ENCODE results near the gene CD48. TPM values are rescaled to one million over a fixed set of nuclear protein-coding genes. Genes with fewer than 3 reads are reported as not detected.
A peak's percentile ranks its signal among the peaks of the same experiment; 100 is the strongest.

The CD48 gene
- total RNA-seq, 6 donors from 2014 or later = 9.4 to 32.1 (median 16.3) TPM

DNA sequence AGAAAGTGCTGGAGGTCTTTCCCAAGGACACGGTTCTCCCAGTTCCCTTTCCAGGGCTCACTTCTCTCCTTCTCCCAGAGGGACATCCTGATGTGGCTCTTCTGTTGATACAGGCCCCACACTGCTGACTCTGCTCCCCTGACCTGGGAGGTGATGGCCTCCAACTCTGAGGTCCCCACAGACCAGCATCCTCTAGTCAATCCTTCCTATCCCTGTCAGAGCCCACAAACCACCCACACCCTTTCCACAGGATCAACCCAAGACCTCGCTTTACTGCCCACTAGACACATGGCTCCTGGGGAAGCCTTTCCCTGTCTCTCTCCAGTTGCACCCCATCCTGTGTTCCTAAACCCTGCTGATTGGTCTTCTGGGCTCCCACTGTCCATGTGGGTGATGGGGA is 39.0 kb upstream of the CD48 start:
- no peak overlapping the region for H3K27ac ChIP-seq
- no peaks in the 10 kb centered on the region for H3K9me3 ChIP-seq
- H3K27me3 ChIP-seq = no peaks in the 10 kb centered on the region
- 79 to 86% methylated on average over 2 of the region's 2 CpGs for WGBS, 2 donors
- H3K36me3 ChIP-seq = no peaks in the 10 kb centered on the region
- DNase-seq = no peak
- TF ChIP-seq, protein P1, sequence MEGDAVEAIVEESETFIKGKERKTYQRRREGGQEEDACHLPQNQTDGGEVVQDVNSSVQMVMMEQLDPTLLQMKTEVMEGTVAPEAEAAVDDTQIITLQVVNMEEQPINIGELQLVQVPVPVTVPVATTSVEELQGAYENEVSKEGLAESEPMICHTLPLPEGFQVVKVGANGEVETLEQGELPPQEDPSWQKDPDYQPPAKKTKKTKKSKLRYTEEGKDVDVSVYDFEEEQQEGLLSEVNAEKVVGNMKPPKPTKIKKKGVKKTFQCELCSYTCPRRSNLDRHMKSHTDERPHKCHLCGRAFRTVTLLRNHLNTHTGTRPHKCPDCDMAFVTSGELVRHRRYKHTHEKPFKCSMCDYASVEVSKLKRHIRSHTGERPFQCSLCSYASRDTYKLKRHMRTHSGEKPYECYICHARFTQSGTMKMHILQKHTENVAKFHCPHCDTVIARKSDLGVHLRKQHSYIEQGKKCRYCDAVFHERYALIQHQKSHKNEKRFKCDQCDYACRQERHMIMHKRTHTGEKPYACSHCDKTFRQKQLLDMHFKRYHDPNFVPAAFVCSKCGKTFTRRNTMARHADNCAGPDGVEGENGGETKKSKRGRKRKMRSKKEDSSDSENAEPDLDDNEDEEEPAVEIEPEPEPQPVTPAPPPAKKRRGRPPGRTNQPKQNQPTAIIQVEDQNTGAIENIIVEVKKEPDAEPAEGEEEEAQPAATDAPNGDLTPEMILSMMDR (IDR thresholded peaks at IDR 0.05) = no peak
- TF ChIP-seq EP300 (IDR thresholded peaks at IDR 0.05) = no peak
- ATAC-seq (ENCODE audit: low FRiP score in 2 of 2) = peak in 1 of 2 donors; percentile 37
- no peak overlapping the region for H3K4me3 ChIP-seq
- H3K4me1 ChIP-seq = peaks cover 0 to 4% (median 0%) of the 10 kb centered on the region in 4 donors

DNA sequence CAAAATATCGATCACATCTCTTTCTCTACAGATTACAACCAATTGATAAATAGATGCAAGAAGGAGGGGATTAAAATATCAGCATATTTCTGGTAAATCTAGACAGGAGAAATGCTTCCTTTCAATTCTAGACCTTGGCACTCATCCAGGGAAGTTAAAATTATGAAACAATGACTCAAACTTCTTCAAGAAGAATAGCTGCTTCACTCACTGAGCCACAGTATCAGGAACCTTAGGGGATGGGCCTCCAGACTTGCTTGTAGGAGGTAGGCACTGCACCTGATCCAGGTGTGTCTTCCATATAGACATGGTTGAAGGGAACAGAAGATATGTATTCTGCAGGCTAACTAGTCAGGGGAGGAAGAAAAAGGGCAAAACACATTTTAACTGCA is 37.3 kb upstream of the CD48 start:
- TF ChIP-seq, protein P1 (IDR thresholded peaks at IDR 0.05) = no peak
- no peak for TF ChIP-seq EP300 (IDR thresholded peaks at IDR 0.05)
- TF ChIP-seq POLR2AphosphoS5 (IDR thresholded peaks at IDR 0.05) = no peak
- no peak for TF ChIP-seq POLR2A (IDR thresholded peaks at IDR 0.05)
- WGBS, 2 donors = 85 to 98% methylated on average over 1 of the region's 1 CpG
- DNase-seq (no peak), ATAC-seq (ENCODE audit: low FRiP score in 2 of 2) (no peak)
- no peaks in the 10 kb centered on the region for H3K27me3 ChIP-seq
- no peak overlapping the region for H3K27ac ChIP-seq
- no peak overlapping the region for H3K4me3 ChIP-seq
- H3K4me1 ChIP-seq = peaks cover 0 to 4% (median 0%) of the 10 kb centered on the region in 4 donors
- H3K36me3 ChIP-seq = no peaks in the 10 kb centered on the region
- no peaks in the 10 kb centered on the region for H3K9me3 ChIP-seq

DNA sequence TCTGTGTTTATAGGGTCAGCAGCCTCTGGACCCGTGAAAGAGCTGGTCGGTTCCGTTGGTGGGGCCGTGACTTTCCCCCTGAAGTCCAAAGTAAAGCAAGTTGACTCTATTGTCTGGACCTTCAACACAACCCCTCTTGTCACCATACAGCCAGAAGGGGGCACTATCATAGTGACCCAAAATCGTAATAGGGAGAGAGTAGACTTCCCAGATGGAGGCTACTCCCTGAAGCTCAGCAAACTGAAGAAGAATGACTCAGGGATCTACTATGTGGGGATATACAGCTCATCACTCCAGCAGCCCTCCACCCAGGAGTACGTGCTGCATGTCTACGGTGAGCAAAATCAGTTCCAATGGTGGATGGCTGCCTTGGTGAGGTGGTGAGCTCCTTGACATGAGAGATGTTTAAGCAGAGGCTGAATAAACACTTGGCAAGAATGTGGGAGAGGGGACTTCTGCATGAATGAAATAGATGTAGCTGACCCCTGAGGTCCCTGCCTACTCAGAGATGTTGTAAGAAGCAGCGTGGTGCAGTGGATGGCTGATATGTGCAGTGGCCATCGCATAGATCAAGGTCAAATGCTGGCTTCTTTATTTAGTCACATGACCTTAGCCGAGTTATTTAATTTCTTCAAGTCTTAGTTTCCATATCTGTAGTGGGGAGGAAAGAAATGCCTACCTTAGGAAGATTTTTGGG is 36.7 kb upstream of the CD48 start:
- H3K27ac ChIP-seq = no peak overlapping the region
- TF ChIP-seq EP300 (IDR thresholded peaks at IDR 0.05) = no peak
- no peak for TF ChIP-seq POLR2AphosphoS5 (IDR thresholded peaks at IDR 0.05)
- TF ChIP-seq POLR2A (IDR thresholded peaks at IDR 0.05) = no peak
- TF ChIP-seq, protein P1 (IDR thresholded peaks at IDR 0.05) = no peak
- H3K4me1 ChIP-seq = peaks cover 0 to 4% (median 0%) of the 10 kb centered on the region in 4 donors
- H3K9me3 ChIP-seq = no peaks in the 10 kb centered on the region
- ATAC-seq (ENCODE audit: low FRiP score in 2 of 2) (no peak), DNase-seq (no peak)
- H3K27me3 ChIP-seq = no peaks in the 10 kb centered on the region
- WGBS, 2 donors = 87 to 89% methylated on average over 8 to 10 of the region's 10 CpGs
- H3K36me3 ChIP-seq = no peaks in the 10 kb centered on the region
- H3K4me3 ChIP-seq = no peak overlapping the region

DNA sequence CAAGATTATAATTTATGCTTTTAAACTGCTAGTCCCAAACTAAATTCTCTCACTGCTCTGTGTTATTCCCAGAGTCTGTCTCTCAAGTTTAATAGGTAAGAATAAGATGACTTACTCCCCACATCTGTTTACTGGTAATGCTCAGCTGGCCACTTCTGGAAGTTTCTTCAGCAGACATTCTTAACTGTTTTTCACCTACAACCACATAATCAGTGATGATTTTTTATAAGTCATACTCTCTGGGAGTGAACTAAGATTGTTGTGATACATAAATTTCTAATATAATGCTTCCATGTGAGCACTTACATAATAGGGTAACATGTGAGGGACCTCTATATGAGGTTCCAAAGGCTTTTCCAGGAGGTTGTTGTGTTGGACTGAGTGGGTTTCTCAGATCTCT is 36.1 kb upstream of the CD48 start:
- H3K4me3 ChIP-seq = no peak overlapping the region
- no peaks in the 10 kb centered on the region for H3K36me3 ChIP-seq
- ATAC-seq (ENCODE audit: low FRiP score in 2 of 2) (no peak), DNase-seq (no peak)
- H3K27ac ChIP-seq = no peak overlapping the region
- H3K9me3 ChIP-seq = no peaks in the 10 kb centered on the region
- no peak for TF ChIP-seq EP300 (IDR thresholded peaks at IDR 0.05)
- TF ChIP-seq POLR2A (IDR thresholded peaks at IDR 0.05) = no peak
- TF ChIP-seq, protein P1 (IDR thresholded peaks at IDR 0.05) = no peak
- no peak for TF ChIP-seq POLR2AphosphoS5 (IDR thresholded peaks at IDR 0.05)
- H3K4me1 ChIP-seq = peaks cover 0 to 4% (median 0%) of the 10 kb centered on the region in 4 donors
- H3K27me3 ChIP-seq = no peaks in the 10 kb centered on the region

Data from upper lobe of left lung (tissue), 6 donors.